Subcutaneous abdominal adipose tissue (tissue), 5 donors: ENCODE measurements around the gene MBOAT2.

ENCODE experiments used
- H3K27ac ChIP-seq: one replicate; pipeline ENCODE4 v1.7.0; 2013; ENCODE audit warnings: low read depth, mild to moderate bottlenecking, inconsistent platforms, low read length, moderate library complexity
- H3K27me3 ChIP-seq, 5 donors: one replicate each; pipeline ENCODE4 v1.7.0; 2013; ENCODE audit warnings: low read length in 5 of 5, inconsistent platforms in 1 of 5; ENCODE audit not compliant: control insufficient read depth in 5 of 5, insufficient read depth in 4 of 5
- H3K36me3 ChIP-seq, 5 donors: one replicate each; pipeline ENCODE4 v1.7.0; 2013; ENCODE audit warnings: low read length in 5 of 5; ENCODE audit not compliant: control insufficient read depth in 5 of 5, insufficient read depth in 5 of 5
- H3K4me1 ChIP-seq, 5 donors: one replicate each; pipeline ENCODE4 v1.7.0; 2013; ENCODE audit warnings: low read length in 5 of 5, mild to moderate bottlenecking in 3 of 5, moderate library complexity in 1 of 5; ENCODE audit not compliant: control insufficient read depth in 5 of 5, insufficient read depth in 5 of 5
- H3K4me3 ChIP-seq, 5 donors: one replicate each; pipeline ENCODE4 v1.7.0; 2013; ENCODE audit warnings: low read length in 5 of 5, low read depth in 1 of 5
- H3K9ac ChIP-seq, 5 donors: one replicate each; pipeline ENCODE4 v1.7.0; 2013; ENCODE audit warnings: low read length in 5 of 5, mild to moderate bottlenecking in 4 of 5, moderate library complexity in 3 of 5
- H3K9me3 ChIP-seq, 5 donors: one replicate each; pipeline ENCODE4 v1.7.0; 2013; ENCODE audit warnings: low read length in 5 of 5; ENCODE audit not compliant: control insufficient read depth in 5 of 5
- donor health status: healthy.
- donor health status: healthy.
- donor health status: healthy.
- donor health status: healthy.
- donor health status: healthy.

Gene MBOAT2

DNA sequence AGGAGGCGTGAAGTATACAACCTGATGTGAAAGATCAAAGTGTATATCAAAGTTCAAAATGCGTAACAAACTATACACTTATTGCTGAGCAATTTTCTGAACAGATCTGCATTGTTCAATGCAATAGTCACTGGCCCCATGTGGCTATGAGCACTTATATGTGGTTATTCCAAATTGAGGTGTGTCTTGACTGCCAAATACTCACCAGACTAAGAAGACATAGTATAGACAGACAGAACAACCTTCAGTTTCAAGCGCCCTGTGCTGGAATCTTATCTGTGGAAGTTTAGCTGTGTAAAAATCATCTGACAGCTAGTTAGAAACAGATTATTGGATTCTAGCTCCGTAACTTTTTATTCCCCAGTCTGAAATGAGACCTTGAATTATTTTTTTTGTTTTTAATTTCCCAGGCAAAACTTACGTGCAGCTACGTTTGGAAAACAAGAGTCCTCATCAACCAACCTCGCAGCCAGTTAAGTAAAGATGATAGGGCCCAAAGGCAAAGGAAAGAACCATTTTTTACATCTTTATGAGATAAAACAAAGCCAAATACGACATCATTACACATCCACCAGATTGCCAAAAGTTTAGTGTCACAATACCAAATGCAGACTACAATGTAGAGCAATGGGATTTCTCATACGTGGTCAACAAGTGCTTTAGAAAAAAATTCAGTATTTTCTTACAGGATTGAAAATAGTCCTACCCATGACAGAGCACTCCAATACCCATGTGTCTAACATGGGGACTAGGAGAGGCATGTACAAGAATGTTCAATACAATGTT lies 37.2 kb downstream of the MBOAT2 start:
- H3K9me3 ChIP-seq = no peaks in the 10 kb centered on the region
- no peaks in the 10 kb centered on the region for H3K36me3 ChIP-seq
- H3K27me3 ChIP-seq = no peaks in the 10 kb centered on the region
- no peak overlapping the region for H3K4me3 ChIP-seq
- no peaks in the 10 kb centered on the region for H3K4me1 ChIP-seq
- H3K27ac ChIP-seq = no peak overlapping the region
- H3K9ac ChIP-seq = no peak overlapping the region

DNA sequence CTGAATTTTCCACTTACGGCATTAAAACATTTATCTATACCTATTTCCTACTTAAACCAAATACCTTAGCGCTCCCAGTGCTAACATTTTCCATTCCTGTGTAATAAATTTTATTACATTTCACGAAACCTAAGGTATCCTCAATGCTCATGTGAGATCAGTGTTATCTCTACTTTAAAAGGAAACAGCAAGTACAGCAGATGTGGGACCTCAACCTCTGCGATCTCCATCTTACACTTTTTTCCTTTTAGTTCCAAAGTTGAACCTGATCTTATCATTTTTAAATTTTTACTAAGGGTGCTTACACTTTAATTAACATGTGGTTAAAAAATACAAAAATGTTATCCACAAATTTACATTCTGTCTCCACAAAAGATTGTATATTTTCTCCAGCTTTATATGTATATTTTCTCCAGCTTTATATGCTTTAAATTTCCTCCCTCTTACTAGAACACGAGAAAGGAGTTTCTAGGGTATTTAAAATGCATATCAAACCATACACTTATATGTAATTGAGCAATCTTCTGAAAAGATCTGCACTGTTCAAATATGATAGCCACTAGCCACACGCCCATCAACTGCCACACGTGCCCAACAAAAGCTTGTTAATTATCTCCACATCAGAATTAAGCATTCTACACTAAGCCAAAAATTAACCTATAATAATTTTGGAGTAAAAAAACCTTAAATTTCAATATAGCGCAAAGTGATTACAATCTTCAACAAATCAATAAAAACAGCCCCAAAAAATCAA lies 38.1 kb downstream of the MBOAT2 start:
- no peaks in the 10 kb centered on the region for H3K4me1 ChIP-seq

DNA sequence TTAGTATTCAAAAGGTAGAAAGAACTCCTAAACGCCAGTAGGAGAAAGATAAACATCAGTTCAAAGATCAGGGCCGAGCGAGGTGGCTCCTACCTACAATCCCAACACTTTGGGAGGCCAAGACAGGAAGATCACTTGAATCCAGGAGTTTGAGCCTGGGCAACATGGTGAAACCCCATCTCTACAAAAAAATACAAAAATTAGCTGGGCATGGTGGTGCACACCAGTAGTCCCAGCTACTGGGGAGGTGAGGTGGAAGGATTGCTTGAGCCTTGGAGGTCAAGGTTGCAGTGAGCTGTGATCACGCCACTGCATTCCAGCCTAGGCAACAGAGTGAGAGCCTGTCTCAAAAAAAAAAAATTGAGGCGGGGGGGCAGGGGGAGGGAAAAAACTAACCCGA lies 40.6 kb downstream of the MBOAT2 start:
- Histone ChIP-seq H3K27me3 (no peaks in the 10 kb centered on the region), H3K9me3 (no peaks in the 10 kb centered on the region), H3K27ac (no peak overlapping the region), H3K36me3 (no peaks in the 10 kb centered on the region), H3K9ac (no peak overlapping the region), H3K4me1 (no peaks in the 10 kb centered on the region), H3K4me3 (no peak overlapping the region)

More for the DNA sequence above, 38.1 kb downstream of the MBOAT2 start:
- Histone ChIP-seq H3K27me3 (no peaks in the 10 kb centered on the region), H3K9me3 (no peaks in the 10 kb centered on the region), H3K36me3 (no peaks in the 10 kb centered on the region), H3K27ac (no peak overlapping the region), H3K4me3 (no peak overlapping the region), H3K9ac (no peak overlapping the region)

DNA sequence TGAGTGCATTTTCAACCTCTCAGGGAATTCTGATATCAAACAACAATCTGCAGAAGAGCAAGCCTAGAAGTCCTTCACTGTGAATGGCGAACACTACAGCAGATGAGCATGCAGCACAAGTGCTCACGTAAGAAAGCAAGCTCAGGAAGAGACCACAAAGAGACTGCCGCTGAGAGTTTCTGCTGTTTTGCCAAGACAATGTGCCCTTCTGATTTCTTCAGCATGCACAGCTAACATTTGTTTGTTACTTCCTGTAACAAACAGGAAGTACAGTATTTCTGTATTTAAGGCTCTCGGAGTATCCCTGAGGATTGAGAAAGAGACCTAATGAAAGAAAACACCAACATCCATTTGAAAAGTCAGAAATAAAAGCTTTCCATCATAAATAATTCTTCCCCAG lies 45.9 kb downstream of the MBOAT2 start:
- Histone ChIP-seq H3K4me1 (peaks cover 0 to 4% (median 0%) of the 10 kb centered on the region in 5 donors), H3K9me3 (peaks cover 0 to 16% (median 13%) of the 10 kb centered on the region in 5 donors), H3K9ac (no peak overlapping the region), H3K27me3 (no peaks in the 10 kb centered on the region), H3K36me3 (peaks cover 0 to 4% (median 0%) of the 10 kb centered on the region in 5 donors), H3K4me3 (no peak overlapping the region), H3K27ac (no peak overlapping the region)

DNA sequence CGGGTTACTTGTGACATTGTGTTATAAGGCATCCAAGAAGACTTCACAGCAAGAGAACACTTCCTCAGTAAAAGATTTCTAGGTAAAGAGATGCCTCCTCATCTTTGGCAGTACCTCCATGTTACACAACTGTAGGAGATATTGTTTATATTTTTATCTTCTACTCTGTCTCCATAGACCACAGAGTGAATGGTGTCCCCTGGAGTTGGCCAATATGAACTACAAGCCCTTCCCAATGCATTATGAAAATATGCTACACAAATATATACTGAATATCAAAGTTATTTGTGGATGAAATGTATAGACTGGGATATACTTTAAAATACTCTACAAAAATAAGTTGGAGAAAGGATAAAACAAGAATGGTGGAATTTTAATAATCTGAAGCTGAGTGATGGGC lies 46.7 kb downstream of the MBOAT2 start:
- peaks cover 0 to 16% (median 13%) of the 10 kb centered on the region in 5 donors for H3K9me3 ChIP-seq
- H3K36me3 ChIP-seq = peaks cover 0 to 4% (median 0%) of the 10 kb centered on the region in 5 donors
- no peak overlapping the region for H3K4me3 ChIP-seq
- H3K4me1 ChIP-seq = peaks cover 0 to 4% (median 0%) of the 10 kb centered on the region in 5 donors
- no peak overlapping the region for H3K9ac ChIP-seq
- no peaks in the 10 kb centered on the region for H3K27me3 ChIP-seq
- no peak overlapping the region for H3K27ac ChIP-seq

DNA sequence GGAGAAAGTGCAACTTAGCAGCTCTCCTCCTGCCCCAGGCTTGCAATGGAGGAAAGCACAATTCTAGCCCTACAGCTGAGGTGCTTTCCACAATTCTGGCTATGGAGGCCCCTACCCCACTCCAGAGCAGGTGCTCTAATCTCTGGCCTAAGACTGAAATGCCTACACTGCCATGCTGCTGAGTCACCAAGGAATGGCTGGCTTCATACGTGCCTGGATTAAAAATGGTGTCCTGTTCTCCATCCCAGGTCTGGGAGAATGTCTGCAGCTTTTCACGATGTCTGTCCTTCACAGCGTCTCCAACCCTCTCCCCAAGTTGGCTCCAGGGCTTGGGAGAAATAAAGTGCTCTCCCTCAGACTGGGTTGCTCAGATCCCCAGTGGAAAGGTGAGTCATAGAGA lies 48.5 kb downstream of the MBOAT2 start:
- peaks cover 0 to 4% (median 0%) of the 10 kb centered on the region in 5 donors for H3K36me3 ChIP-seq

DNA sequence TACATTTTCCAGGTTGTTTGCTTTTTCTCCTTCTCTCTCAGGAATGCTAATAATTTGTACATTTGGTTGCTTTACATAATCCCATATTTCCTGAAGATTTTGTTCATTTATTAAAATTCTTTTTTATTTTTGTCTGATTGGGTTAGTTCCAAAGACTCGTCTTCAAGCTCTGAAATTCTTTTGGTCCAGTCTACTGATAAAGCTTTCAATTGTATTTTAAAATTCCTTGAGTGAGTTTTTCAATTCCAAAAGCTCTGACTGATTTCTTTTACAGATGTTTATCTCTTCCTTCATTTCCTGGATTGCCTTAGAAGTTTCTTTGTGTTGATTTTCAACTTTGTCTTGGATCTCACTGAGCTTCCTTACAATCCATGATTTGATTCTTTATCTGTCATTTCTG lies 50.0 kb downstream of the MBOAT2 start:
- H3K4me1 ChIP-seq = peaks cover 0 to 4% (median 0%) of the 10 kb centered on the region in 5 donors
- no peak overlapping the region for H3K9ac ChIP-seq
- H3K36me3 ChIP-seq = peaks cover 0 to 4% (median 0%) of the 10 kb centered on the region in 5 donors
- no peak overlapping the region for H3K4me3 ChIP-seq
- H3K27me3 ChIP-seq = no peaks in the 10 kb centered on the region
- no peak overlapping the region for H3K27ac ChIP-seq
- peaks cover 2 to 22% (median 19%) of the 10 kb centered on the region in 5 donors for H3K9me3 ChIP-seq

More for the DNA sequence above, 48.5 kb downstream of the MBOAT2 start:
- H3K9me3 ChIP-seq = peaks cover 1 to 17% (median 16%) of the 10 kb centered on the region in 5 donors
- H3K9ac ChIP-seq = no peak overlapping the region
- no peak overlapping the region for H3K4me3 ChIP-seq
- no peaks in the 10 kb centered on the region for H3K27me3 ChIP-seq
- H3K4me1 ChIP-seq = peaks cover 0 to 4% (median 0%) of the 10 kb centered on the region in 5 donors
- no peak overlapping the region for H3K27ac ChIP-seq

DNA sequence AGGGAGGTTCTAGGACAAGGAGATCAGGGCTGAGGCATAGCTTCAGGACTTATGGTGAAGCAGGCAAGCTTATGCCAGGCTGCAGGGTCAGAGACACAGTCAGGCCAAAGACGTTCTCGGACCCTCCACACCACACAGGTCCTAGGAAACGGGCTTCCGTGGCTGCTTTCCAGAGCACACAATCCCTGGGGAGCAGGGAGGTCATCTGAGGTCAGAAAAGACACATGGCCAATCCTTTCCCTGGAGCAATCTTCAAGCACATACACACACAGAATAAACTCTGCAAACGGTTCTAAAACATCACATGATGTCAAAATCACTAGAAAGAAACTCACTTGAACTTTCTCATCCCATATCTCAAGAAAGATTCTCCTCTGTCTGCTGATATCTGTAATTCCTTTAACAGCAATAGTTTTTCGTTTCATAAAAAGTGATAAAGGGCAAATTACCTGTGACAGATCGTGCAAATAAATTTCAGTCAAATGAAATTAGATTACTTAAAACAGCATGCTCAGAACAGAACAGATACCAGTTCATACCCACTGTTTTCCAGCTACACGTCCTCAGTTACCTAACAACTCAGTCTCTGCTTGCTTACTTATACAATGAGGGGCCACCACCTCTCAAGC lies 63.9 kb downstream of the MBOAT2 start:
- Histone ChIP-seq H3K27me3 (no peaks in the 10 kb centered on the region), H3K9ac (no peak overlapping the region), H3K27ac (no peak overlapping the region), H3K9me3 (peaks cover 0 to 3% (median 0%) of the 10 kb centered on the region in 5 donors), H3K36me3 (peaks cover 0 to 8% (median 0%) of the 10 kb centered on the region in 5 donors), H3K4me1 (no peaks in the 10 kb centered on the region), H3K4me3 (no peak overlapping the region)

DNA sequence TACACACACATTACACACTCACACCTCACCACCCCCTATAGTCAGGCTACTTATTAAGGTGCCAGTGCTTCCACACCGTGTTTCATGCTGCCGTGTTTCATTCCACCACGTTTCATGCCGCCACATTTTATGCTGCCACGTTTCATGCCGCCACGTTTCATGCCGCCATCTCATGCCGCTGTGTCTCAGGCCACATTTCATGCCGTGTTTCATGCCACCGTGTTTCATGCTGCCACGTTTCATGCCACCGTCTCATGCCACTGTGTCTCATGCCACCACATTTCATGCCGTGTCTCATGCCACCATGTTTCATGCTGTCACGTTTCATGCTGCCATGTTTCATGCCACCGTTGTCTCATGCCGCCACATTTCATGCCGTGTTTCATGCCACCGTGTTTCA lies 65.1 kb downstream of the MBOAT2 start:
- H3K27ac ChIP-seq = no peak overlapping the region
- peaks cover 0 to 3% (median 0%) of the 10 kb centered on the region in 5 donors for H3K9me3 ChIP-seq
- H3K4me3 ChIP-seq = no peak overlapping the region
- no peaks in the 10 kb centered on the region for H3K27me3 ChIP-seq
- peaks cover 0 to 8% (median 0%) of the 10 kb centered on the region in 5 donors for H3K36me3 ChIP-seq
- no peak overlapping the region for H3K9ac ChIP-seq
- no peaks in the 10 kb centered on the region for H3K4me1 ChIP-seq
